Measurements from ENCODE around the gene ADAM22.

DNA sequence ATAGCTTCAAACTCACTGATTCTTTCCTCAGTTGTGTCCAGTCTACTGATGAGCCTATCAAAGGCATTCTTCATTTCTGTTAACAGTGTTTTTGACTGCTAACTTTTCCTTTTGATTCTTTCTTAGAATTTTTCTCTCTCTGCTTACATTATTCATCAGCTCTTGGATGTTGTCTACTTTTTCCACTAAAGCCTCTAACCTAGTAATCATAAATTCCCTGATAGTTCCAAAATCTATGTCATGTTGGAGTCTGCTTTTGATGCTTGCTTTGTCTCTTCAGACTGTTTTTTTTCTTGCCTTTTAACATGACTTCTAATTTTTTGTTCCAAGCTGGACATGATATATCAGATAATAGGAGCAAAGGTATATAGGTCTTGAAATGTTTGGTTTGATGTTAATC, 78.0 kb downstream of the ADAM22 start:
- TF ChIP-seq, protein P1, sequence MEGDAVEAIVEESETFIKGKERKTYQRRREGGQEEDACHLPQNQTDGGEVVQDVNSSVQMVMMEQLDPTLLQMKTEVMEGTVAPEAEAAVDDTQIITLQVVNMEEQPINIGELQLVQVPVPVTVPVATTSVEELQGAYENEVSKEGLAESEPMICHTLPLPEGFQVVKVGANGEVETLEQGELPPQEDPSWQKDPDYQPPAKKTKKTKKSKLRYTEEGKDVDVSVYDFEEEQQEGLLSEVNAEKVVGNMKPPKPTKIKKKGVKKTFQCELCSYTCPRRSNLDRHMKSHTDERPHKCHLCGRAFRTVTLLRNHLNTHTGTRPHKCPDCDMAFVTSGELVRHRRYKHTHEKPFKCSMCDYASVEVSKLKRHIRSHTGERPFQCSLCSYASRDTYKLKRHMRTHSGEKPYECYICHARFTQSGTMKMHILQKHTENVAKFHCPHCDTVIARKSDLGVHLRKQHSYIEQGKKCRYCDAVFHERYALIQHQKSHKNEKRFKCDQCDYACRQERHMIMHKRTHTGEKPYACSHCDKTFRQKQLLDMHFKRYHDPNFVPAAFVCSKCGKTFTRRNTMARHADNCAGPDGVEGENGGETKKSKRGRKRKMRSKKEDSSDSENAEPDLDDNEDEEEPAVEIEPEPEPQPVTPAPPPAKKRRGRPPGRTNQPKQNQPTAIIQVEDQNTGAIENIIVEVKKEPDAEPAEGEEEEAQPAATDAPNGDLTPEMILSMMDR (IDR thresholded peaks at IDR 0.05 in 8 of 11, conservative IDR thresholded peaks at IDR 0.05 in 3 of 11), result no peak
- no peak for TF ChIP-seq POLR2A (IDR thresholded peaks at IDR 0.05)

All from spleen (tissue), 7 donors.